DND-41 (cell line): ENCODE data around the gene SCARF1.

Source experiments
- ATAC-seq: fragments of 200-7000 bp; cut with Tn5 transposase; 3 replicates; pipeline ENCODE4 v1.9.1; 2021; ENCODE audit warnings: low read depth; ENCODE audit not compliant: insufficient read depth
- DNase-seq: peaks from one replicate; pipeline ENCODE4 v3.0.0-alpha.2; 2020
- H2AFZ ChIP-seq: 2 replicates; pipeline ENCODE4 v1.6.0; 2012; ENCODE audit warnings: low read depth, low read length
- H3K27ac ChIP-seq: 2 replicates; pipeline ENCODE4 v1.5.1; 2012; ENCODE audit warnings: low read length, inconsistent platforms
- H3K27me3 ChIP-seq: fragments of 200-600 bp; sonication (generic); 2 replicates; pipeline ENCODE4 v1.6.0; 2012; ENCODE audit warnings: low read length, mild to moderate bottlenecking, inconsistent platforms; ENCODE audit not compliant: insufficient read depth, poor library complexity
- H3K36me3 ChIP-seq: 2 replicates; pipeline ENCODE4 v1.5.1; 2012; ENCODE audit warnings: low read length, inconsistent platforms; ENCODE audit not compliant: insufficient read depth
- H3K4me1 ChIP-seq: 2 replicates; pipeline ENCODE4 v1.5.1; 2012; ENCODE audit warnings: mild to moderate bottlenecking, low read length; ENCODE audit not compliant: insufficient read depth
- H3K4me2 ChIP-seq: 2 replicates; pipeline ENCODE4 v1.6.0; 2012; ENCODE audit warnings: mild to moderate bottlenecking, moderate library complexity, low read length, inconsistent platforms; ENCODE audit not compliant: insufficient read depth
- H3K4me3 ChIP-seq, 2 experiments: fragments of 200-600 bp in 1 of 2; shearing (Covaris generic) in 1 of 2; 2 replicates each; pipeline ENCODE4 v1.5.1; 2012 to 2016; ENCODE audit warnings: inconsistent platforms in 2 of 2, low read length in 2 of 2, mild to moderate bottlenecking in 2 of 2, low read depth in 1 of 2, moderate library complexity in 1 of 2
- H3K79me2 ChIP-seq: 2 replicates; pipeline ENCODE4 v1.6.0; 2012; ENCODE audit warnings: low read length, inconsistent platforms; ENCODE audit not compliant: insufficient read depth
- H3K9ac ChIP-seq: 2 replicates; pipeline ENCODE4 v1.6.0; 2012; ENCODE audit warnings: low read depth, mild to moderate bottlenecking, inconsistent platforms, low read length, moderate library complexity
- H3K9me3 ChIP-seq: 2 replicates; pipeline ENCODE4 v1.5.1; 2012; ENCODE audit warnings: low read length, moderate library complexity, mild to moderate bottlenecking, inconsistent platforms; ENCODE audit not compliant: insufficient read depth, severe bottlenecking
- H4K20me1 ChIP-seq: 2 replicates; pipeline ENCODE4 v1.6.0; 2012; ENCODE audit warnings: low read length; ENCODE audit not compliant: insufficient read depth
- CTCF ChIP-seq: IDR thresholded peaks from 2 replicates; pipeline ENCODE4 v1.5.1; 2012; ENCODE audit warnings: borderline replicate concordance, low read length, moderate library complexity, mild to moderate bottlenecking; ENCODE audit not compliant: poor library complexity, severe bottlenecking; ENCODE audit errors: extremely low read depth
- EZH2 ChIP-seq: IDR thresholded peaks from 3 replicates; pipeline ENCODE4 v1.6.1; 2012; ENCODE audit warnings: borderline replicate concordance, low read depth, mild to moderate bottlenecking, moderate library complexity, low read length, inconsistent platforms; ENCODE audit not compliant: severe bottlenecking

SCARF1 gene

DNA sequence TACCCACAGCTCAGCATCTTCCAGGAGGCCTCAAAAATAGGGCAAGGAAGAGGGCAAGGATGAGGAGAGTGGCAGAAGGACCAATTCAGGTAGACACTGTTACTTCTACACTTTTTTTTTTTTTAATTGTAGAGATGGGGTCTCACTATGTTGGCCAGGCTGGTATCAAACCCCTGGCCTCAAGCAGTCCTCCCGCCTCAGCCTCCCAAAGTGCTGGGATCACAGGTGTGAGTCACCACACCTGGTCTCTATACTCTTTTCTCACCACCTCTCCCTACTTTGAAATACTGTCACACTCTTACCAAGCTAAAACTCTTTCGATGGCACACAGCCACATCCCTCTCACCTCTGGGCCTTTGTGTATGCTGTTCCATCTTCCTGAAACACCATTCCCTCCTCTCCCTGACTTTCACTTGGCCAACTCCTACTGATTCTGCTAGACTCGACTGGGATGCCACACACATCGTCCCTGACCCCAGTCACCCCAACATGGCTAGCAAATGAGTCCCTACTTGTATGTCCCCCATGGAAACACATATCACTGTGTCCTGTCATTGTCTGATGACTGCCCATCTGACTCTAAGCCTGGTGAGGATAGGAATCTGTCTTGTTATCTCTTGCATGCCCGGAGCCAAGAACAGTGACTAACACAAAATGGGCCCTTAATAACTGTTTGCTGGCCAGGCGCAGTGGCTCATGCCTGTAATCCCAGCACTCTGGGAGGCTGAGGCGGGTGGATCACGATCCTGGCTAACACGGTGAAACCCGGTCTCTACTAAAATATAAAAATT is 9.7 kb downstream of the SCARF1 start:
- H3K4me3 ChIP-seq, result no peak overlapping the region
- H2AFZ ChIP-seq, result no peak overlapping the region
- no peaks in the 10 kb centered on the region for H3K9me3 ChIP-seq
- no peak overlapping the region for H3K9ac ChIP-seq
- ATAC-seq (no peak), DNase-seq (no peak)
- no peaks in the 10 kb centered on the region for H4K20me1 ChIP-seq
- H3K4me1 ChIP-seq, result no peaks in the 10 kb centered on the region
- H3K36me3 ChIP-seq, result no peaks in the 10 kb centered on the region
- no peaks in the 10 kb centered on the region for H3K27me3 ChIP-seq
- TF ChIP-seq CTCF, result no peak
- H3K79me2 ChIP-seq, result no peaks in the 10 kb centered on the region
- H3K4me2 ChIP-seq, result no peak overlapping the region
- no peak overlapping the region for H3K27ac ChIP-seq

- Histone ChIP-seq H3K27me3 (no peaks in the 10 kb centered on the region), H3K36me3 (no peaks in the 10 kb centered on the region), H3K9me3 (no peaks in the 10 kb centered on the region), H3K27ac (no peak overlapping the region), H3K4me3 (no peak overlapping the region), H3K9ac (no peak overlapping the region), H3K4me1 (peaks cover 7% of the 10 kb centered on the region), H3K4me2 (no peak overlapping the region), H2AFZ (no peak overlapping the region), H3K79me2 (no peaks in the 10 kb centered on the region), H4K20me1 (no peaks in the 10 kb centered on the region)
- ATAC-seq (no peak), DNase-seq (no peak)
- TF ChIP-seq EZH2 (no peak), CTCF (no peak)
These were observed 10.5 kb downstream of the SCARF1 start for GRCh38 chr17:1634841-1635650.

DNA sequence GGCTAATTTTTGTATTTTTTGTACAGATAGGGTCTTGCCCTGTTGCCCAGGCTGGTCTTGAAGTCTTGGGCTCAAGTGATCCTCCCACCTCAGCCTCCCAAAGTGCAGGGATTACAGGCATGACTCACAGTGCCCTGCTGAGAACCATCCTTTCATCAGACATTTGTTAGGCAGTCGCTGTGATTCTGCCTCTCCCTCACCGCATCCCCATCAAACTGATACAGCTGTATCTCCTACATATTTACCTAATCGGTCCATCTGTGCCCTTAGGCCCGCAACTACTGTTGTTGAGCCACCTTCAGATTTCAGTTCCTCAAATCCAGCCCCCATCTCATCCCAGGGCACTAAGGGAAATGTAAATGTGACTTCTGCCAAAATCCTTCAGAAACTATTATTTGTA is 14.9 kb downstream of the SCARF1 start:
- TF ChIP-seq EZH2 (no peak), CTCF (no peak)
- peaks cover 32% of the 10 kb centered on the region for H3K79me2 ChIP-seq
- H3K4me1 ChIP-seq, result peaks cover 36% of the 10 kb centered on the region
- H2AFZ ChIP-seq, result no peak overlapping the region
- no peaks in the 10 kb centered on the region for H3K9me3 ChIP-seq
- H3K4me2 ChIP-seq, result no peak overlapping the region
- no peaks in the 10 kb centered on the region for H4K20me1 ChIP-seq
- H3K36me3 ChIP-seq, result peaks cover 11% of the 10 kb centered on the region
- DNase-seq (no peak), ATAC-seq (no peak)
- H3K27ac ChIP-seq, result no peak overlapping the region
- no peak overlapping the region for H3K9ac ChIP-seq
- no peaks in the 10 kb centered on the region for H3K27me3 ChIP-seq
- H3K4me3 ChIP-seq, result no peak overlapping the region
